HTR-8/SVneo (cell line): ENCODE results near the gene LAG3.

Experiments
- DNase-seq: peaks from one replicate; pipeline ENCODE4 v3.0.0; 2011; ENCODE audit warnings: low spot score, mixed read lengths; ENCODE audit not compliant: insufficient read length
- FAIRE-seq: peaks from 2 replicates; lab custom pipeline; 2011; peaks lifted over from hg19 to GRCh38; lab: Jason Lieb, UNC

The LAG3 gene

GRCh38 chr12:6770600-6770999 is 1.7 kb upstream of the LAG3 start:
- DNase-seq: no peak
- FAIRE-seq: no peak

GRCh38 chr12:6771091-6771495 is 1.2 kb upstream of the LAG3 start:
- FAIRE-seq: no peak
- DNase-seq: no peak

- no peak for DNase-seq
- FAIRE-seq: peak; percentile 52
These were observed 600 bp upstream of the LAG3 start for GRCh38 chr12:6771509-6772330.

GRCh38 chr12:6772726-6773589 is 638 bp downstream of the LAG3 start:
- DNase-seq: no peak
- no peak for FAIRE-seq

GRCh38 chr12:6773590-6774351 is 1.5 kb downstream of the LAG3 start:
- DNase-seq: no peak
- no peak for FAIRE-seq

- FAIRE-seq: no peak
- DNase-seq: no peak
These were observed 2.3 kb downstream of the LAG3 start for GRCh38 chr12:6774499-6775062.

GRCh38 chr12:6775185-6776174 is 3.2 kb downstream of the LAG3 start:
- DNase-seq: no peak

GRCh38 chr12:6777386-6777785 is 5.1 kb downstream of the LAG3 start:
- no peak for FAIRE-seq
- DNase-seq: no peak

More at GRCh38 chr12:6775185-6776174, 3.2 kb downstream of the LAG3 start:
- FAIRE-seq: peak; percentile 57

- no peak for FAIRE-seq
These were observed 5.9 kb downstream of the LAG3 start for GRCh38 chr12:6778217-6778573.

GRCh38 chr12:6778574-6779550 is 6.5 kb downstream of the LAG3 start:
- DNase-seq (peak; percentile 94), FAIRE-seq (peak; percentile 99)

More at GRCh38 chr12:6778217-6778573, 5.9 kb downstream of the LAG3 start:
- DNase-seq: no peak

- DNase-seq (no peak), FAIRE-seq (peak; percentile 81)
These were observed 7.5 kb downstream of the LAG3 start for GRCh38 chr12:6779708-6780432.

GRCh38 chr12:6780573-6780972 is 8.3 kb downstream of the LAG3 start:
- no peak for DNase-seq
- FAIRE-seq: no peak

- no peak for DNase-seq
- FAIRE-seq: no peak
These were observed 9.8 kb downstream of the LAG3 start for GRCh38 chr12:6782119-6782518.

GRCh38 chr12:6782850-6783566 is 10.7 kb downstream of the LAG3 start:
- DNase-seq: no peak
- FAIRE-seq: no peak

GRCh38 chr12:6783828-6784227 is 11.5 kb downstream of the LAG3 start:
- FAIRE-seq (no peak), DNase-seq (no peak)

GRCh38 chr12:6784296-6784695 is 12.0 kb downstream of the LAG3 start:
- no peak for FAIRE-seq

GRCh38 chr12:6784761-6785160 is 12.4 kb downstream of the LAG3 start:
- FAIRE-seq (no peak), DNase-seq (no peak)

More at GRCh38 chr12:6784296-6784695, 12.0 kb downstream of the LAG3 start:
- no peak for DNase-seq
